Measurements from ENCODE around the gene BBS9. TPM values are rescaled to one million over a fixed set of nuclear protein-coding genes. Genes with fewer than 3 reads are reported as not detected.

The BBS9 gene
- total and polyA plus RNA-seq, 2 experiments from 2014 or later: 27.2 to 66.1 TPM

DNA sequence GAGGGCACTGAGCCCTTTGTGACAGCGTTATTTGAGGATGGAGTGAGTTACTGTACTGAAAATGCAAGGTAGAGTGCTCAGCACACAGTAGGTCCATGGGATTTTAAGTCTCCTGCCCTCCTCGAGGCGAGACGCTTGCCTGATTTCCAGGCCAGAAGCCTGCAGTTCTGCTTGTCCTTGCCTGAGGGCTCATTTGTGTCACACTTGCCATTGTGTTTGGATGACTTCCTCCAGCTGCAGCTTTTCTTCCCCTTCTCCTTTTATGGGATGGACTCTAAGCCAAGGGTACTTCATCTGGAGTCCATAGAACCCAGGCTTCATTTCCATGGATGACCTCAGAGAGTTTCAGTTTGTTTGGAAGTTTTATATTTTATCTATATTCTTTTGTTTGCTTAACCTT lies 471.7 kb downstream of the BBS9 start:
- Histone ChIP-seq H3K27ac (ENCODE audit: low read depth) (no peak overlapping the region), H3K79me2 (replicated peaks; ENCODE audit: insufficient read depth) (no peaks in the 10 kb centered on the region), H3K4me1 (ENCODE audit: insufficient read depth) (no peaks in the 10 kb centered on the region), H3K27me3 (ENCODE audit: insufficient read depth) (no peaks in the 10 kb centered on the region), H3K9me2 (ENCODE audit: insufficient read depth) (no peaks in the 10 kb centered on the region), H3F3A (replicated peaks; ENCODE audit: low read depth) (no peaks in the 10 kb centered on the region), H3K4me3 (no peak overlapping the region), H2AFZ (no peak overlapping the region), H3K36me3 (ENCODE audit: insufficient read depth) (no peaks in the 10 kb centered on the region), H4K20me1 (replicated peaks; ENCODE audit: insufficient read depth) (no peaks in the 10 kb centered on the region), H3K4me2 (no peak overlapping the region)
- Mint-ChIP-seq H3K4me3 (no peak overlapping the region), H3K4me1 (peaks cover 3% of the 10 kb centered on the region; the same call in 1 of the 3 replicates), H3K36me3 (ENCODE audit: low read depth) (no peaks in the 10 kb centered on the region), H3K9me3 (no peaks in the 10 kb centered on the region), H3K27me3 (ENCODE audit: insufficient read depth, low read depth, poor library complexity) (peaks cover 1% of the 10 kb centered on the region), H3K27ac (no peak overlapping the region)
- no peak for ATAC-seq
- no peak for DNase-seq (ENCODE audit: low spot score)
- TF ChIP-seq ZNF114 (CRISPR knock-in tag; IDR thresholded peaks at IDR 0.05): no peak
- no peak for TF ChIP-seq EZH2phosphoT487 (IDR thresholded peaks at IDR 0.05; ENCODE audit: unreplicated experiment)
- no peak for TF ChIP-seq POLR2AphosphoS5 (IDR thresholded peaks at IDR 0.05; ENCODE audit: low read depth)
- TF ChIP-seq NANOG (IDR thresholded peaks at IDR 0.05; ENCODE audit: borderline replicate concordance): no peak
- TF ChIP-seq STAT1 (IDR thresholded peaks at IDR 0.05; ENCODE audit: unreplicated experiment): no peak
- TF ChIP-seq EZH2 (IDR thresholded peaks at IDR 0.05; ENCODE audit: low read depth, unreplicated experiment): no peak
- TF ChIP-seq, protein P1, sequence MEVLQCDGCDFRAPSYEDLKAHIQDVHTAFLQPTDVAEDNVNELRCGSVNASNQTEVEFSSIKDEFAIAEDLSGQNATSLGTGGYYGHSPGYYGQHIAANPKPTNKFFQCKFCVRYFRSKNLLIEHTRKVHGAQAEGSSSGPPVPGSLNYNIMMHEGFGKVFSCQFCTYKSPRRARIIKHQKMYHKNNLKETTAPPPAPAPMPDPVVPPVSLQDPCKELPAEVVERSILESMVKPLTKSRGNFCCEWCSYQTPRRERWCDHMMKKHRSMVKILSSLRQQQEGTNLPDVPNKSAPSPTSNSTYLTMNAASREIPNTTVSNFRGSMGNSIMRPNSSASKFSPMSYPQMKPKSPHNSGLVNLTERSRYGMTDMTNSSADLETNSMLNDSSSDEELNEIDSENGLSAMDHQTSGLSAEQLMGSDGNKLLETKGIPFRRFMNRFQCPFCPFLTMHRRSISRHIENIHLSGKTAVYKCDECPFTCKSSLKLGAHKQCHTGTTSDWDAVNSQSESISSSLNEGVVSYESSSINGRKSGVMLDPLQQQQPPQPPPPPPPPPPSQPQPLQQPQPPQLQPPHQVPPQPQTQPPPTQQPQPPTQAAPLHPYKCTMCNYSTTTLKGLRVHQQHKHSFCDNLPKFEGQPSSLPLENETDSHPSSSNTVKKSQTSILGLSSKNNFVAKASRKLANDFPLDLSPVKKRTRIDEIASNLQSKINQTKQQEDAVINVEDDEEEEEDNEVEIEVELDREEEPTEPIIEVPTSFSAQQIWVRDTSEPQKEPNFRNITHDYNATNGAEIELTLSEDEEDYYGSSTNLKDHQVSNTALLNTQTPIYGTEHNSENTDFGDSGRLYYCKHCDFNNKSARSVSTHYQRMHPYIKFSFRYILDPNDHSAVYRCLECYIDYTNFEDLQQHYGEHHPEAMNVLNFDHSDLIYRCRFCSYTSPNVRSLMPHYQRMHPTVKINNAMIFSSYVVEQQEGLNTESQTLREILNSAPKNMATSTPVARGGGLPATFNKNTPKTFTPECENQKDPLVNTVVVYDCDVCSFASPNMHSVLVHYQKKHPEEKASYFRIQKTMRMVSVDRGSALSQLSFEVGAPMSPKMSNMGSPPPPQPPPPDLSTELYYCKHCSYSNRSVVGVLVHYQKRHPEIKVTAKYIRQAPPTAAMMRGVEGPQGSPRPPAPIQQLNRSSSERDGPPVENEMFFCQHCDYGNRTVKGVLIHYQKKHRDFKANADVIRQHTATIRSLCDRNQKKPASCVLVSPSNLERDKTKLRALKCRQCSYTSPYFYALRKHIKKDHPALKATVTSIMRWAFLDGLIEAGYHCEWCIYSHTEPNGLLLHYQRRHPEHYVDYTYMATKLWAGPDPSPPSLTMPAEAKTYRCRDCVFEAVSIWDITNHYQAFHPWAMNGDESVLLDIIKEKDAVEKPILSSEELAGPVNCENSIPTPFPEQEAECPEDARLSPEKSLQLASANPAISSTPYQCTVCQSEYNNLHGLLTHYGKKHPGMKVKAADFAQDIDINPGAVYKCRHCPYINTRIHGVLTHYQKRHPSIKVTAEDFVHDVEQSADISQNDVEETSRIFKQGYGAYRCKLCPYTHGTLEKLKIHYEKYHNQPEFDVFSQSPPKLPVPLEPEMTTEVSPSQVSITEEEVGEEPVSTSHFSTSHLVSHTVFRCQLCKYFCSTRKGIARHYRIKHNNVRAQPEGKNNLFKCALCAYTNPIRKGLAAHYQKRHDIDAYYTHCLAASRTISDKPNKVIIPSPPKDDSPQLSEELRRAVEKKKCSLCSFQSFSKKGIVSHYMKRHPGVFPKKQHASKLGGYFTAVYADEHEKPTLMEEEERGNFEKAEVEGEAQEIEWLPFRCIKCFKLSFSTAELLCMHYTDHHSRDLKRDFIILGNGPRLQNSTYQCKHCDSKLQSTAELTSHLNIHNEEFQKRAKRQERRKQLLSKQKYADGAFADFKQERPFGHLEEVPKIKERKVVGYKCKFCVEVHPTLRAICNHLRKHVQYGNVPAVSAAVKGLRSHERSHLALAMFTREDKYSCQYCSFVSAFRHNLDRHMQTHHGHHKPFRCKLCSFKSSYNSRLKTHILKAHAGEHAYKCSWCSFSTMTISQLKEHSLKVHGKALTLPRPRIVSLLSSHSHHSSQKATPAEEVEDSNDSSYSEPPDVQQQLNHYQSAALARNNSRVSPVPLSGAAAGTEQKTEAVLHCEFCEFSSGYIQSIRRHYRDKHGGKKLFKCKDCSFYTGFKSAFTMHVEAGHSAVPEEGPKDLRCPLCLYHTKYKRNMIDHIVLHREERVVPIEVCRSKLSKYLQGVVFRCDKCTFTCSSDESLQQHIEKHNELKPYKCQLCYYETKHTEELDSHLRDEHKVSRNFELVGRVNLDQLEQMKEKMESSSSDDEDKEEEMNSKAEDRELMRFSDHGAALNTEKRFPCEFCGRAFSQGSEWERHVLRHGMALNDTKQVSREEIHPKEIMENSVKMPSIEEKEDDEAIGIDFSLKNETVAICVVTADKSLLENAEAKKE (CRISPR knock-in tag; IDR thresholded peaks at IDR 0.05): no peak
- no peak for TF ChIP-seq ZNF331 (CRISPR knock-in tag; IDR thresholded peaks at IDR 0.05; ENCODE audit: low read depth)
- TF ChIP-seq, protein P2, sequence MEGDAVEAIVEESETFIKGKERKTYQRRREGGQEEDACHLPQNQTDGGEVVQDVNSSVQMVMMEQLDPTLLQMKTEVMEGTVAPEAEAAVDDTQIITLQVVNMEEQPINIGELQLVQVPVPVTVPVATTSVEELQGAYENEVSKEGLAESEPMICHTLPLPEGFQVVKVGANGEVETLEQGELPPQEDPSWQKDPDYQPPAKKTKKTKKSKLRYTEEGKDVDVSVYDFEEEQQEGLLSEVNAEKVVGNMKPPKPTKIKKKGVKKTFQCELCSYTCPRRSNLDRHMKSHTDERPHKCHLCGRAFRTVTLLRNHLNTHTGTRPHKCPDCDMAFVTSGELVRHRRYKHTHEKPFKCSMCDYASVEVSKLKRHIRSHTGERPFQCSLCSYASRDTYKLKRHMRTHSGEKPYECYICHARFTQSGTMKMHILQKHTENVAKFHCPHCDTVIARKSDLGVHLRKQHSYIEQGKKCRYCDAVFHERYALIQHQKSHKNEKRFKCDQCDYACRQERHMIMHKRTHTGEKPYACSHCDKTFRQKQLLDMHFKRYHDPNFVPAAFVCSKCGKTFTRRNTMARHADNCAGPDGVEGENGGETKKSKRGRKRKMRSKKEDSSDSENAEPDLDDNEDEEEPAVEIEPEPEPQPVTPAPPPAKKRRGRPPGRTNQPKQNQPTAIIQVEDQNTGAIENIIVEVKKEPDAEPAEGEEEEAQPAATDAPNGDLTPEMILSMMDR (conservative IDR thresholded peaks at IDR 0.05; ENCODE audit: low read depth in 2 of 2): no peak
- TF ChIP-seq, protein P3, sequence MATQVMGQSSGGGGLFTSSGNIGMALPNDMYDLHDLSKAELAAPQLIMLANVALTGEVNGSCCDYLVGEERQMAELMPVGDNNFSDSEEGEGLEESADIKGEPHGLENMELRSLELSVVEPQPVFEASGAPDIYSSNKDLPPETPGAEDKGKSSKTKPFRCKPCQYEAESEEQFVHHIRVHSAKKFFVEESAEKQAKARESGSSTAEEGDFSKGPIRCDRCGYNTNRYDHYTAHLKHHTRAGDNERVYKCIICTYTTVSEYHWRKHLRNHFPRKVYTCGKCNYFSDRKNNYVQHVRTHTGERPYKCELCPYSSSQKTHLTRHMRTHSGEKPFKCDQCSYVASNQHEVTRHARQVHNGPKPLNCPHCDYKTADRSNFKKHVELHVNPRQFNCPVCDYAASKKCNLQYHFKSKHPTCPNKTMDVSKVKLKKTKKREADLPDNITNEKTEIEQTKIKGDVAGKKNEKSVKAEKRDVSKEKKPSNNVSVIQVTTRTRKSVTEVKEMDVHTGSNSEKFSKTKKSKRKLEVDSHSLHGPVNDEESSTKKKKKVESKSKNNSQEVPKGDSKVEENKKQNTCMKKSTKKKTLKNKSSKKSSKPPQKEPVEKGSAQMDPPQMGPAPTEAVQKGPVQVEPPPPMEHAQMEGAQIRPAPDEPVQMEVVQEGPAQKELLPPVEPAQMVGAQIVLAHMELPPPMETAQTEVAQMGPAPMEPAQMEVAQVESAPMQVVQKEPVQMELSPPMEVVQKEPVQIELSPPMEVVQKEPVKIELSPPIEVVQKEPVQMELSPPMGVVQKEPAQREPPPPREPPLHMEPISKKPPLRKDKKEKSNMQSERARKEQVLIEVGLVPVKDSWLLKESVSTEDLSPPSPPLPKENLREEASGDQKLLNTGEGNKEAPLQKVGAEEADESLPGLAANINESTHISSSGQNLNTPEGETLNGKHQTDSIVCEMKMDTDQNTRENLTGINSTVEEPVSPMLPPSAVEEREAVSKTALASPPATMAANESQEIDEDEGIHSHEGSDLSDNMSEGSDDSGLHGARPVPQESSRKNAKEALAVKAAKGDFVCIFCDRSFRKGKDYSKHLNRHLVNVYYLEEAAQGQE (IDR thresholded peaks at IDR 0.05; ENCODE audit: unreplicated experiment): no peak
- no peak for TF ChIP-seq CREB1 (CRISPR knock-in tag; IDR thresholded peaks at IDR 0.05; ENCODE audit: low read depth)

Data from GM23338 (cell line).